Measurements from ENCODE around the gene SMC1B.

DNA sequence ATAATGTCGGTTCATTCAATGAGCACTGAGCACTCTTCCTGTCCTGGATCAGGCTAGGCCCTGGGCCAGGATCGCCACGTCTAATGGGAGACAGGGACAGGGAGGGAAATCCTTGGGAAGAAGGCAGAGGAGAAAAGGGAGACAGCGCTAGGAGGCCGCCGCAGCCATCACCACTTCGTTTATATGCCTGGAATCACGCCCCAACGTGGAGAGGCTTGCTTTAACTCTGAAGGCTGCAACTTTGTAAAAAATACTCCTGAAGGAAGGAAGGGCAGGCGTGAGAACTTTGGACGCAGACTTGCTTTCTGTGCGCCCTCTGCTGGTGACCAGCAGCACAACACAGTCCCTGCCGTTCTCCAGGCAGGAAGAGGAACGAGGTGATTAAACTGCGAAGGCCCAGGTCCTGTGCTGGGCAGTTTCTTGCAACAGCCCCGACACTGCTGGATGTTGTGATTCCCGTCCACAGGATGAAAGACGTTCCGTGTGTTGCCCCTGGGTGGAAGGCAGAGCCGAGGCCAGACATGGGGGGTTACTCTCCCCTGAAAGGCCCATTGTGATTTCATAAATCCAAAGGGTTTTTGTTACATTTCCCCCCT, 22.2 kb upstream of the SMC1B start:
- TF ChIP-seq, protein P1, sequence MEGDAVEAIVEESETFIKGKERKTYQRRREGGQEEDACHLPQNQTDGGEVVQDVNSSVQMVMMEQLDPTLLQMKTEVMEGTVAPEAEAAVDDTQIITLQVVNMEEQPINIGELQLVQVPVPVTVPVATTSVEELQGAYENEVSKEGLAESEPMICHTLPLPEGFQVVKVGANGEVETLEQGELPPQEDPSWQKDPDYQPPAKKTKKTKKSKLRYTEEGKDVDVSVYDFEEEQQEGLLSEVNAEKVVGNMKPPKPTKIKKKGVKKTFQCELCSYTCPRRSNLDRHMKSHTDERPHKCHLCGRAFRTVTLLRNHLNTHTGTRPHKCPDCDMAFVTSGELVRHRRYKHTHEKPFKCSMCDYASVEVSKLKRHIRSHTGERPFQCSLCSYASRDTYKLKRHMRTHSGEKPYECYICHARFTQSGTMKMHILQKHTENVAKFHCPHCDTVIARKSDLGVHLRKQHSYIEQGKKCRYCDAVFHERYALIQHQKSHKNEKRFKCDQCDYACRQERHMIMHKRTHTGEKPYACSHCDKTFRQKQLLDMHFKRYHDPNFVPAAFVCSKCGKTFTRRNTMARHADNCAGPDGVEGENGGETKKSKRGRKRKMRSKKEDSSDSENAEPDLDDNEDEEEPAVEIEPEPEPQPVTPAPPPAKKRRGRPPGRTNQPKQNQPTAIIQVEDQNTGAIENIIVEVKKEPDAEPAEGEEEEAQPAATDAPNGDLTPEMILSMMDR (IDR thresholded peaks at IDR 0.05) = peak; percentile 95 to 98
- peak in 1 of 3 donors; percentile 68 for TF ChIP-seq POLR2AphosphoS5 (IDR thresholded peaks at IDR 0.05)

All from suprapubic skin (tissue), 3 donors.